Gastrocnemius medialis (tissue), 4 donors: ENCODE measurements around the gene MOV10. TPM values are rescaled to one million over a fixed set of nuclear protein-coding genes. Genes with fewer than 3 reads are reported as not detected.
A peak's percentile ranks its signal among the peaks of the same experiment; 100 is the strongest.

Source experiments
- ATAC-seq, 2 donors: fragments of 150-250 bp; one replicate each; pipeline ENCODE4 v1.9.1; 2016
- DNase-seq, 2 donors: peaks; one replicate each; pipeline ENCODE4 v3.0.0-alpha.2; 2019
- H3K27ac ChIP-seq, 4 donors: fragments of 200-600 bp; sonication (generic); 1 replicate in 1 of 4; 2 replicates in 3 of 4; pipeline ENCODE4 v1.5.1; 2016 to 2018; ENCODE audit warnings: mild to moderate bottlenecking in 2 of 4, moderate library complexity in 1 of 4
- H3K27me3 ChIP-seq, 3 donors: fragments of 200-600 bp; sonication (generic) in 2 of 3; 1 replicate in 1 of 3; 2 replicates in 2 of 3; pipeline versions ENCODE4 v1.5.1 to v1.6.0; 2016 to 2019; ENCODE audit warnings: mild to moderate bottlenecking in 1 of 3, moderate library complexity in 1 of 3
- H3K36me3 ChIP-seq, 2 donors: fragments of 200-600 bp; sonication (generic) in 1 of 2; one replicate each; pipeline ENCODE4 v1.5.1; 2017 to 2018
- H3K4me1 ChIP-seq, 2 donors: fragments of 200-600 bp; sonication (generic) in 1 of 2; one replicate each; pipeline ENCODE4 v1.5.1; 2016 to 2017; ENCODE audit warnings: mild to moderate bottlenecking in 2 of 2
- H3K4me3 ChIP-seq, 4 donors: fragments of 200-600 bp; sonication (generic) in 3 of 4; 1 replicate in 1 of 4; 2 replicates in 3 of 4; pipeline ENCODE4 v1.5.1; 2016 to 2019; ENCODE audit warnings: mild to moderate bottlenecking in 2 of 4
- H3K9me3 ChIP-seq, 3 donors: fragments of 200-600 bp; sonication (generic) in 2 of 3; 1 replicate in 1 of 3; 2 replicates in 2 of 3; pipeline ENCODE4 v1.5.1; 2016 to 2019
- POLR2A ChIP-seq, 2 donors: fragments of 450-650 bp; IDR thresholded peaks; one replicate each; pipeline ENCODE4 v1.6.1; 2017; ENCODE audit warnings: antibody characterized with exemption in 2 of 2, mild to moderate bottlenecking in 2 of 2, moderate library complexity in 2 of 2
- in situ Hi-C, 4 donors: fragments of 200-750 bp; cut with MboI; loops; one replicate each; pipeline versions ENCODE4 v1.15.0 to v1.8.0; 2017; ENCODE audit warnings: low sequenced_read_pairs in 4 of 4
- intact Hi-C: fragments of 100-400 bp; cut with DNase I; formaldehyde crosslinking; loops from one replicate; pipeline ENCODE4 v1.15.1; 2023; ENCODE audit warnings: low total_unique reads
- total RNA-seq, 4 donors: library from RNA; depleted of rRNA; stranded (reverse); fragments of >200 nt; gene quantifications; one replicate each; pipeline versions ENCODE4 v1.1.0 to v1.2.3, GENCODE V29; 2016
- TF ChIP-seq, protein P1 (sequence below), 5 experiments: fragments of 450-650 bp in 3 of 5; fragments of 200-600 bp in 2 of 5; sonication (generic) in 2 of 5; IDR thresholded peaks in 4 of 5; conservative IDR thresholded peaks in 1 of 5; 1 replicate in 4 of 5; 2 replicates in 1 of 5; pipeline ENCODE4 v1.5.1; 2016 to 2019; ENCODE audit warnings: antibody characterized with exemption in 5 of 5, mild to moderate bottlenecking in 3 of 5, moderate library complexity in 3 of 5

MOV10 gene
- total RNA-seq, 4 donors from 2014 or later, result 2.8 to 7.2 (median 4.8) TPM

DNA sequence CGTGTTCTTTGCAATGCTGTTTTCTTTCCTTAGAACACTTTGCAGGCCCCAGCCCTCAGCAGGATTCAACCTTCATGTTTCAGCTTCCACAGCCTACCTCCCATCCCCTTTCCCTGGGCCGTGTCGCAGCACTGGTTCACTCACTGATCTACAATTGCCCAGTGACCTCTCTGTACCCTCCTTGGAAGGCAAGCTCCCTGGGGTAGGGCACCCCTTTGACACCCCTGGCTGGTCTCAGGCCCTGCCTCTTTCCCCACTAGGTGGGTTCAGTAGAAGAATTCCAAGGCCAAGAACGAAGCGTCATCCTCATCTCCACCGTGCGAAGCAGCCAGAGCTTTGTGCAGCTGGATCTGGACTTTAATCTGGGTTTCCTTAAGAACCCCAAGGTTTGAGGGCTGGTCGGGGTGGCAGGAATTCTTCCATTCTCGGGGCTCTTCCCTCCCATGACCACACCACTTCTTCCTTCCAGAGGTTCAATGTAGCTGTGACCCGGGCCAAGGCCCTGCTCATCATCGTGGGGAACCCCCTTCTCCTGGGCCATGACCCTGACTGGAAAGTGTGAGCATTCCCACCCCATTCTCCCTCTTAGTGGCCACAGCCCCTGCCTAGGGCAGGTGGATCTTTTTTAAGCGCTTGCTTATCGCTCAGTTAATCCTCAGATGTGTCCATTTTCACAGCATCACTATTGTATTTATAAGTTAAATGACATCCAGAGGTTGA lies 25.1 kb downstream of the MOV10 start:
- intact Hi-C loops (loop anchor here (2.0 kb wide), 1 partner anchor 25 kb away; the partner anchor contains the start of gene MOV10), in situ Hi-C loops (loop anchor here in 3 of 4 donors (10.0 to 25.0 kb wide), 4 partner anchors 75 to 688 kb away; partner anchors contain the start of genes CTTNBP2NL (in 3 of the 3) and MAGI3 (in 1 of the 3))
- no peaks in the 10 kb centered on the region for H3K9me3 ChIP-seq
- DNase-seq (no peak), ATAC-seq (peak in 1 of 2 donors; percentile 20)
- peaks cover 36 to 43% of the 10 kb centered on the region in 2 donors for H3K4me1 ChIP-seq
- H3K27ac ChIP-seq, result peak overlapping the region; percentile 85 to 94 (median 90)
- no peaks in the 10 kb centered on the region for H3K27me3 ChIP-seq
- H3K36me3 ChIP-seq, result peaks cover 0 to 19% of the 10 kb centered on the region in 2 donors
- TF ChIP-seq POLR2A (IDR thresholded peaks at IDR 0.05), result no peak
- TF ChIP-seq, protein P1, sequence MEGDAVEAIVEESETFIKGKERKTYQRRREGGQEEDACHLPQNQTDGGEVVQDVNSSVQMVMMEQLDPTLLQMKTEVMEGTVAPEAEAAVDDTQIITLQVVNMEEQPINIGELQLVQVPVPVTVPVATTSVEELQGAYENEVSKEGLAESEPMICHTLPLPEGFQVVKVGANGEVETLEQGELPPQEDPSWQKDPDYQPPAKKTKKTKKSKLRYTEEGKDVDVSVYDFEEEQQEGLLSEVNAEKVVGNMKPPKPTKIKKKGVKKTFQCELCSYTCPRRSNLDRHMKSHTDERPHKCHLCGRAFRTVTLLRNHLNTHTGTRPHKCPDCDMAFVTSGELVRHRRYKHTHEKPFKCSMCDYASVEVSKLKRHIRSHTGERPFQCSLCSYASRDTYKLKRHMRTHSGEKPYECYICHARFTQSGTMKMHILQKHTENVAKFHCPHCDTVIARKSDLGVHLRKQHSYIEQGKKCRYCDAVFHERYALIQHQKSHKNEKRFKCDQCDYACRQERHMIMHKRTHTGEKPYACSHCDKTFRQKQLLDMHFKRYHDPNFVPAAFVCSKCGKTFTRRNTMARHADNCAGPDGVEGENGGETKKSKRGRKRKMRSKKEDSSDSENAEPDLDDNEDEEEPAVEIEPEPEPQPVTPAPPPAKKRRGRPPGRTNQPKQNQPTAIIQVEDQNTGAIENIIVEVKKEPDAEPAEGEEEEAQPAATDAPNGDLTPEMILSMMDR (IDR thresholded peaks at IDR 0.05 in 4 of 5, conservative IDR thresholded peaks at IDR 0.05 in 1 of 5), result no peak
- peak overlapping the region in 1 of 4 donors; percentile 6 for H3K4me3 ChIP-seq

- TF ChIP-seq, protein P1 (IDR thresholded peaks at IDR 0.05 in 4 of 5, conservative IDR thresholded peaks at IDR 0.05 in 1 of 5), result peak in 1 of 5 experiments; percentile 29
- TF ChIP-seq POLR2A (IDR thresholded peaks at IDR 0.05), result peak; percentile 29 to 55
- Histone ChIP-seq H3K4me3 (peak overlapping the region in 2 of 4 donors; percentile 1 to 6), H3K27me3 (no peaks in the 10 kb centered on the region), H3K27ac (peak overlapping the region; percentile 85 to 94 (median 90)), H3K9me3 (no peaks in the 10 kb centered on the region), H3K36me3 (peaks cover 0 to 14% of the 10 kb centered on the region in 2 donors), H3K4me1 (peaks cover 42 to 43% of the 10 kb centered on the region in 2 donors)
- intact Hi-C loops (loop anchor here (2.0 kb wide), 1 partner anchor 26 kb away; the partner anchor contains the start of gene MOV10), in situ Hi-C loops (loop anchor here in 3 of 4 donors (10.0 to 25.0 kb wide), 4 partner anchors 76 to 687 kb away; partner anchors contain the start of genes CTTNBP2NL (in 3 of the 3) and MAGI3 (in 1 of the 3))
- peak; percentile 78 to 92 for DNase-seq
- ATAC-seq, result peak; percentile 66 to 74
These were observed 26.1 kb downstream of the MOV10 start for GRCh38 chr1:112700290-112701226.

DNA sequence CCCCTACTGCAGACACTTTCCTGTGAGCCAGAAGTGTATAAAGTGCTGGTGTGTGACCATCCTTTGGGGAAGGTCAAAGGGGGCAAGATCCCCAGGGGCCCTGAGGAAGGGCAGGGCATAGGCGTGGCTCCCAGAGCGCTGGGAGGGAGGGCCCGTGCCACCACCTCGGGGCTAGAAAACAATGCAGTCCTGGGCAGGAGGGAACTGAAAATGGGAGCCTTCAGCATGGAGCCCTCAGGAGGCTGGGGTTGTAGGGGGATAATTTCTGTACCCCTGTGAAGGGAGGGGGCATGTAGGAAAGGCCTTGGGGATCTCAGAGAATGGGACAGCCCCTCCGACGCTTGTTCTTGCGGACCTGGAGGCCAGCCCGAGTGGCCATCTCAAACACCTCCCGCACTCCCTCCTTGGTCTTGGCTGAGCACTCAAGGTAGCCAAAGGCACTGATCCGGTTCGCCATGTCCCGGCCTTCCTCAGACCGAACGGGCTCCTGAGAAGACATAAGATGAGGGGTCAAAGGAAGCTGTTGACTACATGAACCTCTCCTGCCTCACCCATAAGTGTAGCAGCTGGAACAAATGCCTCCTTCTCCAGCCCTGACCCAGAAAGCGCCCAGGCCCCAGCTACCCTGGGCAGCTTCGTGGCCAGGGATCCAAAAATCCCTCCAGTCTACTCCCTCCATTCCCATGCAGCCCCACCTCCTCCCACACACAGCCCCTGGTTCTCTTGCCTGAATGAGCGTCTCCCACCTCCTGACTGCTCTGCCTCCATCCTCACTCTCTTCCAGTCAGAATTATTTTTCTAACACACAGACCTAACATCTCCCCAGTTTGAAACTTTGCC lies 27.0 kb downstream of the MOV10 start:
- intact Hi-C loops, result loop anchor here (2.0 kb wide), 1 partner anchor 27 kb away; the partner anchor contains the start of gene MOV10
- no peak for DNase-seq
- Histone ChIP-seq H3K9me3 (no peaks in the 10 kb centered on the region), H3K4me1 (peaks cover 43 to 47% of the 10 kb centered on the region in 2 donors), H3K27ac (peak overlapping the region; percentile 85 to 94 (median 90)), H3K27me3 (no peaks in the 10 kb centered on the region), H3K4me3 (no peak overlapping the region), H3K36me3 (peaks cover 0 to 14% of the 10 kb centered on the region in 2 donors)
- TF ChIP-seq POLR2A (IDR thresholded peaks at IDR 0.05), result no peak
- TF ChIP-seq, protein P1 (IDR thresholded peaks at IDR 0.05 in 4 of 5, conservative IDR thresholded peaks at IDR 0.05 in 1 of 5), result no peak
- in situ Hi-C loops, result loop anchor here in 3 of 4 donors (10.0 to 25.0 kb wide), 4 partner anchors 77 to 686 kb away; partner anchors contain the start of genes CTTNBP2NL (in 3 of the 3) and MAGI3 (in 1 of the 3)
- no peak for ATAC-seq
